Neuronal stem cell (in vitro differentiated cells): ENCODE measurements around the gene SAMD5.

Experiments
- DNase-seq: peaks from one replicate; pipeline ENCODE4 v3.0.0-alpha.2; 2013; ENCODE audit warnings: low spot score
- H2AFZ ChIP-seq: one replicate; pipeline ENCODE4 v1.6.1; 2013; ENCODE audit warnings: mild to moderate bottlenecking, low read length, inconsistent platforms
- H2AK5ac ChIP-seq: 2 replicates; pipeline ENCODE4 v1.6.1; 2013; ENCODE audit warnings: low read depth, mild to moderate bottlenecking, inconsistent platforms, low read length, moderate library complexity, mixed read lengths
- H2BK120ac ChIP-seq: 2 replicates; pipeline ENCODE4 v1.6.1; 2013; ENCODE audit warnings: low read depth, mild to moderate bottlenecking, inconsistent platforms, low read length, moderate library complexity, mixed read lengths
- H2BK12ac ChIP-seq: one replicate; pipeline ENCODE4 v1.6.1; 2013; ENCODE audit warnings: low read length, inconsistent platforms
- H2BK15ac ChIP-seq: 2 replicates; pipeline ENCODE4 v1.6.1; 2013; ENCODE audit warnings: mild to moderate bottlenecking, low read length, inconsistent platforms, mixed read lengths
- H2BK5ac ChIP-seq: one replicate; pipeline ENCODE4 v1.6.1; 2013; ENCODE audit warnings: inconsistent platforms, mild to moderate bottlenecking, low read length, moderate library complexity
- H3K14ac ChIP-seq: one replicate; pipeline ENCODE4 v1.6.1; 2013; ENCODE audit warnings: low read length, inconsistent platforms
- H3K18ac ChIP-seq: 2 replicates; pipeline ENCODE4 v1.6.1; 2013; ENCODE audit warnings: low read length, inconsistent platforms
- H3K23ac ChIP-seq: 2 replicates; pipeline ENCODE4 v1.6.1; 2013; ENCODE audit warnings: low read depth, mild to moderate bottlenecking, mixed read lengths, low read length, inconsistent platforms; ENCODE audit not compliant: poor library complexity
- H3K27ac ChIP-seq: replicated peaks from 3 replicates; pipeline ENCODE4 v1.5.1; 2013; ENCODE audit warnings: low read length, inconsistent platforms
- H3K27me3 ChIP-seq, 3 experiments: 2 replicates each; pipeline ENCODE4 v1.6.1; 2013; ENCODE audit warnings: low read length in 3 of 3, mild to moderate bottlenecking in 2 of 3, inconsistent platforms in 1 of 3, low read depth in 1 of 3, mixed read lengths in 1 of 3, moderate library complexity in 1 of 3; ENCODE audit not compliant: control insufficient read depth in 3 of 3, insufficient read depth in 3 of 3
- H3K36me3 ChIP-seq, 2 donors: replicated peaks in 1 of 2; 2 replicates each; pipeline ENCODE4 v1.6.1; 2013; ENCODE audit warnings: low read length in 2 of 2; ENCODE audit not compliant: control insufficient read depth in 2 of 2, insufficient read depth in 2 of 2
- H3K4ac ChIP-seq: 2 replicates; pipeline ENCODE4 v1.6.1; 2013; ENCODE audit warnings: inconsistent platforms, mild to moderate bottlenecking, low read length, moderate library complexity
- H3K4me1 ChIP-seq, 2 donors: 1 replicate in 1 of 2; 2 replicates in 1 of 2; pipeline ENCODE4 v1.6.1; 2013; ENCODE audit warnings: low read length in 2 of 2, low read depth in 1 of 2; ENCODE audit not compliant: control insufficient read depth in 2 of 2, insufficient read depth in 1 of 2
- H3K4me2 ChIP-seq: one replicate; pipeline ENCODE4 v1.6.1; 2013; ENCODE audit warnings: mild to moderate bottlenecking, low read length, inconsistent platforms; ENCODE audit not compliant: insufficient read depth, poor library complexity, severe bottlenecking
- H3K4me3 ChIP-seq, 2 donors: 2 replicates each; pipeline ENCODE4 v1.5.1; 2013; ENCODE audit warnings: low read length in 2 of 2, mild to moderate bottlenecking in 2 of 2, inconsistent platforms in 1 of 2, moderate library complexity in 1 of 2
- H3K79me1 ChIP-seq: one replicate; pipeline ENCODE4 v1.6.1; 2013; ENCODE audit warnings: low read depth, mild to moderate bottlenecking, inconsistent platforms, low read length, moderate library complexity
- H3K9ac ChIP-seq: one replicate; pipeline ENCODE4 v1.6.1; 2013; ENCODE audit warnings: mild to moderate bottlenecking, low read depth, low read length, inconsistent platforms; ENCODE audit not compliant: poor library complexity
- H3K9me3 ChIP-seq, 2 donors: replicated peaks in 1 of 2; 2 replicates each; pipeline versions ENCODE3 to v1.6.1; 2013; ENCODE audit warnings: low read length in 2 of 2, mild to moderate bottlenecking in 2 of 2, inconsistent platforms in 1 of 2, low read depth in 1 of 2, mixed read lengths in 1 of 2, moderate library complexity in 1 of 2; ENCODE audit not compliant: control insufficient read depth in 2 of 2, insufficient read depth in 1 of 2
- H4K8ac ChIP-seq: one replicate; pipeline ENCODE4 v1.6.1; 2013; ENCODE audit warnings: low read depth, mild to moderate bottlenecking, inconsistent platforms, low read length, moderate library complexity
- H4K91ac ChIP-seq: one replicate; pipeline ENCODE4 v1.6.1; 2013; ENCODE audit warnings: low read length, low read depth, mild to moderate bottlenecking, inconsistent platforms; ENCODE audit not compliant: poor library complexity
- WGBS, 2 donors: extraction: QIAGEN DNeasy Blood & Tissue Kit; methylation state at CpG; one replicate each; pipeline ENCODE4 v1.1.7; 2013; ENCODE audit warnings: missing lambda C conversion rate in 2 of 2, mixed read lengths in 1 of 2; ENCODE audit not compliant: insufficient read length in 2 of 2, insufficient replicate concordance in 1 of 2; ENCODE audit errors: extremely low coverage in 2 of 2; 5-methylcytosine and 5-hydroxymethylcytosine counted together

Gene SAMD5

GRCh38 chr6:147595961-147596360, 87.5 kb downstream of the SAMD5 start:
- Histone ChIP-seq H3K23ac (no peak overlapping the region), H2BK12ac (no peak overlapping the region), H3K4me1 (no peaks in the 10 kb centered on the region), H3K4ac (no peak overlapping the region), H4K91ac (no peak overlapping the region), H3K9ac (no peak overlapping the region), H3K79me1 (no peaks in the 10 kb centered on the region), H2AFZ (no peak overlapping the region), H2AK5ac (no peak overlapping the region), H2BK5ac (no peak overlapping the region), H3K36me3 (no peaks in the 10 kb centered on the region), H3K4me3 (no peak overlapping the region), H3K4me2 (no peak overlapping the region), H3K27me3 (no peaks in the 10 kb centered on the region), H3K18ac (no peak overlapping the region), H4K8ac (no peak overlapping the region), H3K27ac (no peak overlapping the region), H3K9me3 (no peaks in the 10 kb centered on the region), H2BK15ac (no peak overlapping the region), H3K14ac (no peak overlapping the region), H2BK120ac (no peak overlapping the region)
- WGBS, 2 donors, result no CpG with 5 or more reads among the region's 3 CpGs
- no peak for DNase-seq

- H2BK5ac ChIP-seq, result no peak overlapping the region
- no peak overlapping the region for H3K4me2 ChIP-seq
- no peak overlapping the region for H4K91ac ChIP-seq
- H4K8ac ChIP-seq, result no peak overlapping the region
- no peaks in the 10 kb centered on the region for H3K79me1 ChIP-seq
- H3K9me3 ChIP-seq, result no peaks in the 10 kb centered on the region
- no peak overlapping the region for H3K9ac ChIP-seq
- no peak overlapping the region for H3K14ac ChIP-seq
- H3K36me3 ChIP-seq, result no peaks in the 10 kb centered on the region
- no peak overlapping the region for H2AFZ ChIP-seq
- H3K4ac ChIP-seq, result no peak overlapping the region
- no CpG with 5 or more reads among the region's 2 CpGs for WGBS, 2 donors
- no peak overlapping the region for H2BK120ac ChIP-seq
- H2BK12ac ChIP-seq, result no peak overlapping the region
- no peaks in the 10 kb centered on the region for H3K27me3 ChIP-seq
- no peak overlapping the region for H3K18ac ChIP-seq
- H2AK5ac ChIP-seq, result no peak overlapping the region
- H2BK15ac ChIP-seq, result no peak overlapping the region
- H3K4me3 ChIP-seq, result no peak overlapping the region
- H3K27ac ChIP-seq, result no peak overlapping the region
- no peak for DNase-seq
- H3K23ac ChIP-seq, result no peak overlapping the region
- no peaks in the 10 kb centered on the region for H3K4me1 ChIP-seq
Observed at GRCh38 chr6:147603392-147604081, 95.0 kb downstream of the SAMD5 start.

- Histone ChIP-seq H3K27ac (no peak overlapping the region), H3K4me1 (no peaks in the 10 kb centered on the region), H3K9ac (no peak overlapping the region), H3K27me3 (no peaks in the 10 kb centered on the region), H3K4me2 (no peak overlapping the region), H2AK5ac (no peak overlapping the region), H3K79me1 (no peaks in the 10 kb centered on the region), H3K4ac (no peak overlapping the region), H3K14ac (no peak overlapping the region), H2BK5ac (no peak overlapping the region), H3K36me3 (no peaks in the 10 kb centered on the region), H2BK120ac (no peak overlapping the region), H3K18ac (no peak overlapping the region), H2AFZ (no peak overlapping the region), H4K8ac (no peak overlapping the region), H3K9me3 (no peaks in the 10 kb centered on the region), H3K23ac (no peak overlapping the region), H3K4me3 (no peak overlapping the region), H2BK12ac (no peak overlapping the region), H2BK15ac (no peak overlapping the region), H4K91ac (no peak overlapping the region)
- no CpG with 5 or more reads among the region's 4 CpGs for WGBS, 2 donors
- DNase-seq, result no peak
Observed at GRCh38 chr6:147604373-147604772, 95.9 kb downstream of the SAMD5 start.

- no peak for DNase-seq
- Histone ChIP-seq H3K27ac (no peak overlapping the region), H3K4me2 (no peak overlapping the region), H3K9ac (no peak overlapping the region), H3K4ac (no peak overlapping the region), H3K36me3 (no peaks in the 10 kb centered on the region), H2AFZ (no peak overlapping the region), H3K79me1 (no peaks in the 10 kb centered on the region), H3K27me3 (no peaks in the 10 kb centered on the region), H3K9me3 (no peaks in the 10 kb centered on the region), H2BK15ac (no peak overlapping the region), H3K14ac (no peak overlapping the region), H3K23ac (no peak overlapping the region), H2BK12ac (no peak overlapping the region), H3K18ac (no peak overlapping the region), H4K91ac (no peak overlapping the region), H3K4me1 (no peaks in the 10 kb centered on the region), H4K8ac (no peak overlapping the region), H2BK120ac (no peak overlapping the region), H3K4me3 (no peak overlapping the region), H2BK5ac (no peak overlapping the region), H2AK5ac (no peak overlapping the region)
- no CpG with 5 or more reads among the region's 5 CpGs for WGBS, 2 donors
Observed at GRCh38 chr6:147611992-147612391, 103.5 kb downstream of the SAMD5 start.
